HG03354 (cell line): ENCODE measurements around the gene RRP8.

Source experiments
- ATAC-seq: cut with Tn5 transposase; IDR thresholded peaks from one replicate; pipeline ENCODE4 v1.9.1; 2021; ENCODE audit warnings: mild to moderate bottlenecking; ENCODE audit not compliant: unreplicated experiment, poor library complexity, severe bottlenecking

Gene RRP8

GRCh38 chr11:6606471-6607189 is 3.2 kb upstream of the RRP8 start:
- ATAC-seq = peak; percentile 51

- ATAC-seq = no peak
Observed at GRCh38 chr11:6604790-6605189, 1.4 kb upstream of the RRP8 start.

GRCh38 chr11:6604081-6604626 is 738 bp upstream of the RRP8 start:
- ATAC-seq = peak; percentile 40

GRCh38 chr11:6602096-6602940 is 1.1 kb downstream of the RRP8 start:
- no peak for ATAC-seq

- no peak for ATAC-seq
Observed at GRCh38 chr11:6601041-6601461, 2.4 kb downstream of the RRP8 start.

- no peak for ATAC-seq
Observed at GRCh38 chr11:6599881-6600390, 3.5 kb downstream of the RRP8 start.

GRCh38 chr11:6599449-6599848 is 4.0 kb downstream of the RRP8 start:
- ATAC-seq = no peak

GRCh38 chr11:6598555-6598954 is 4.9 kb downstream of the RRP8 start:
- no peak for ATAC-seq

- ATAC-seq = no peak
Observed at GRCh38 chr11:6596239-6596877, 7.1 kb downstream of the RRP8 start.

GRCh38 chr11:6594142-6594768 is 9.2 kb downstream of the RRP8 start:
- no peak for ATAC-seq

GRCh38 chr11:6588018-6588417 is 15.4 kb downstream of the RRP8 start:
- no peak for ATAC-seq

GRCh38 chr11:6587360-6587953 is 16.0 kb downstream of the RRP8 start:
- no peak for ATAC-seq

GRCh38 chr11:6586434-6587359 is 16.7 kb downstream of the RRP8 start:
- no peak for ATAC-seq

GRCh38 chr11:6584528-6584927 is 18.9 kb downstream of the RRP8 start:
- ATAC-seq = no peak

- no peak for ATAC-seq
Observed at GRCh38 chr11:6583584-6583983, 19.8 kb downstream of the RRP8 start.

GRCh38 chr11:6579681-6580080 is 23.7 kb downstream of the RRP8 start:
- ATAC-seq = no peak

- no peak for ATAC-seq
Observed at GRCh38 chr11:6578134-6578533, 25.3 kb downstream of the RRP8 start.
